Vagina (tissue), 2 donors: ENCODE results near the gene SCN3A.

Experiments used
- CTCF ChIP-seq, 3 experiments: fragments of 450-650 bp in 2 of 3; fragments of 200-600 bp in 1 of 3; sonication (generic) in 1 of 3; IDR thresholded peaks; one replicate each; pipeline ENCODE4 v1.5.1; 2017 to 2019; ENCODE audit warnings: antibody characterized with exemption in 3 of 3, mild to moderate bottlenecking in 2 of 3, moderate library complexity in 2 of 3
- POLR2A ChIP-seq, 2 donors: fragments of 450-650 bp; IDR thresholded peaks; one replicate each; pipeline ENCODE4 v1.6.1; 2017; ENCODE audit warnings: antibody characterized with exemption in 2 of 2, mild to moderate bottlenecking in 2 of 2, moderate library complexity in 2 of 2

GRCh38 chr2:165087933-165088901 lies 115.6 kb downstream of the SCN3A start:
- TF ChIP-seq POLR2A (IDR thresholded peaks at IDR 0.05) (no peak), CTCF (IDR thresholded peaks at IDR 0.05) (no peak)
